NCI-H82 treated with DMSO at 0.1 percent for 48 hours (cell line): Measurements from ENCODE around the gene SPTSSB.

Experiments used
- DNase-seq: peaks from one replicate; lab custom pipeline; 2025; ENCODE audit not compliant: unreplicated experiment; lab: John Stamatoyannopoulos, UW

Gene SPTSSB

GRCh38 chr3:161339517-161340500 is 31.5 kb downstream of the SPTSSB start:
- DNase-seq: no peak

DNA sequence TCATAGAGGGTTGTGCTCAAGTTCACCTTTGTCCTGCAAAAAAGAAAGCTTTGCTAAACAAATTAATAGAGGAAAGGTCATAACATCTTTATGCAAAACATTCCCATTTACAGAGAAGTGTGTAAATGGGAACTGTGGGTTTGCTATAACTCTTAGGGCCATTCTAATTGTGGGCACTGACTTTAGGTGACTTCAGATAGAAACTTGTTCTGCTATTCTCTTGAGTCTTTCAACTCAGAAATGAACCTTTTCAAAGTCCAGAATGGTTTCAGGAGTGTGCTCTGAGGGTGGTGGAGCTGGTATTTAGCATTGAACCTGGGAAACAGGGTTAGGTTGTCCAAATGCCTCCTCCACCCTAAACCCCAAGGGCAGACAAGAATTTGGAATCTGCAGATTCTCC is 34.0 kb downstream of the SPTSSB start:
- DNase-seq: no peak

DNA sequence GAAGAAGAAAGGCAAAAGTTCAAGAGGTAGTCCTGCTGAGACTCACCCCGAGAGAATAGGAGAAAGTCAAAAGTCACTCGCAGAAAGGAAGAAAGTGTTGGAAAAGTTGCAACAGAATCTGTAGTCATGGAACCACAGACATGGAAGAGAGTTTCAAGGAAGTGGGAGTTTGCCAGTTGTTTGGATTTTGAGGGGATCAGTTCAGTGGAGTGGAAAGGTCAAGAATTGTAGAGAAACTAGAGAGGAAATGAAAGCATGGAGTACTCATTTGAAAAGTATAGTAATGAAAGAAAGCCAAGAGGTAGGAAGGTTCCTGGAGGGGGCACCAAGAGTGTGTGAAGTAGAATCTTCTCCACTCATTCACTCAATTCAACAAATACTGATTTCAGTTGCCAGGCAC is 34.7 kb downstream of the SPTSSB start:
- no peak for DNase-seq

DNA sequence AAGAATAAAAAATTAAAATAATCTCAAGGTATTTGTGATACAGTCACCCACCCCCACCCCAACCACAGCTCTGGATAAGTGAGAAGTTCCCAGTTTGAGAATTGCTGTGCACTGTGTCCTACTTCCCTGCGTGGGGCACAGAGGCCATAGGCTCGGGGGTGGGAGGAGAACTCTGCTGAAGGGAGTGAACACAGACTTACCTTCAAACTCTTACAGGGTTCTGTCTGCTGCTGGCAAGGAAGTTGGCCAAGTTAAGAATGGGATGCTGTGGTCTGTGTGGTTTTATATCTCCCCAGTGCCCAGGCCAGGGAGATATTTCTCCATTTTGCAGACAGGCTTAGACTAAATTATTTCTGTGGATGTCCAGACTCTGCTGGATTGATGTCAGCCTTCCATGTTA is 37.6 kb downstream of the SPTSSB start:
- no peak for DNase-seq

GRCh38 chr3:161332792-161333191 is 38.5 kb downstream of the SPTSSB start:
- DNase-seq: no peak

- DNase-seq: no peak
Measured at GRCh38 chr3:161325059-161325458, 46.3 kb downstream of the SPTSSB start.

DNA sequence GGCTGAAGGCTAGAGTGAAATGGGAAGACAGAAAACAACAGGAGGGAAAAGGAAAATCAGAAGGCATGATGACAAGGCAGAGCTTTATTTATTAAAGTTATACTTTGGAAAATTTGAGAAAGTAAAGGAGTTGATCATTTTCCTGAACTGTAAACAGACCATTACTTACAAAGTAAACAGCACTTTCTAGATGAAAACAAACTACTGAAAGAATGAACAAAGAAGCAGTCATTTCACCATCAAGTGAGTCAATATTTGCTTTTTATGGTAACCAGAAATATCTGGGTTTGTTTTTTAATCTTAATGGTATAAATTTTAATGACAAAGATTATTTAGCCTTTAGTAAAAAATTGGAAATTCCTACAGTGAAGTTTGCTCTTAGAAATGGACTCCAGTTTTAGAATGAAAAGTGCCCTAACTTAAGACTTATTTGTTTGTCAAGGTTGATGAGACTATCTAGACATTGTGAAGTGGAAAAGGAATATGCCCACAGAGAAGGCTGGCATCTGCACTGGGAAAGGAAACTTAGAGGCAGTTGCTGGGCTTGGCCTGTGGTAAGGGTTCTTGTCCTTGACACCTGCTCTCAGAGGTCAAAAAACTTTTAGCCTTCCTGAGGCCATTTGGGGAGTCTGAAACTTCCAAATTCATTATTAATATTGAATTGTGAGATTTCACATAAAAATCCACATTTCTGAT is 47.2 kb downstream of the SPTSSB start:
- DNase-seq: no peak

DNA sequence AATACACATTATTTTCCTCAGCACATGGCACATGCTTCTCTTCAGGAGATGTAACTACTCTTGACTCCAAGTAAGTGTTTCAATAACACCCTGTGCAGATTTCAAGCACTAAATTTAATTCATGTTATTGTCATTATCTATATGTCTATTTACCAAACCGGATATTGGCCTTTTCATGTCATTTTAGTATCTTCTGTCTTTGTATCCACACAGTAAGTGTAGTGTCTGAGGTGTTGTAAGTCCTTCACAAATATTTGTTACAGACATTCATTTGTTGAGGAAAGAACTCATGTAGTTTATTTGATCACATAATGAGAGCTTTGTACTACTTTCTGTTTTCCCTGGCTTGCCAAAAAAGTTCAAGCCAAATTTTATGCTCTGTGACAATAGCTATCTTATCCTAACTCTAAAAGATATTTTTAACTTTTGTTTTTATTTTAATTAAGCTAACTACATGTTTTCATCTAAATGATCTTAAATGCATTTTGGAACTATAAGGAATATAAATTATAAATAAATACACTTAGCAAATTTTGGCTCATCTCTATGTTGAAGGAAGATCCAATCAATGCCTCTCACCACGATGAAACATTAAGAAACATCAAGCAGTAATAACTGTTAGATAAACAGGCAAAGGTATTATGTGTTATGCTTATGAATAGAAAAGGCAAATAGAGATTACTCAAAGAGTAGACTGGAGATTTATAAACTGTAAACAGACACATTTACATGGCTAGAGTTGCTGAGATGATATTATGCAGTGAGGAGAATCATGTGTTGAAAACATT is 48.3 kb downstream of the SPTSSB start:
- no peak for DNase-seq

- DNase-seq: no peak
Measured at GRCh38 chr3:161320837-161321236, 50.5 kb downstream of the SPTSSB start.

DNA sequence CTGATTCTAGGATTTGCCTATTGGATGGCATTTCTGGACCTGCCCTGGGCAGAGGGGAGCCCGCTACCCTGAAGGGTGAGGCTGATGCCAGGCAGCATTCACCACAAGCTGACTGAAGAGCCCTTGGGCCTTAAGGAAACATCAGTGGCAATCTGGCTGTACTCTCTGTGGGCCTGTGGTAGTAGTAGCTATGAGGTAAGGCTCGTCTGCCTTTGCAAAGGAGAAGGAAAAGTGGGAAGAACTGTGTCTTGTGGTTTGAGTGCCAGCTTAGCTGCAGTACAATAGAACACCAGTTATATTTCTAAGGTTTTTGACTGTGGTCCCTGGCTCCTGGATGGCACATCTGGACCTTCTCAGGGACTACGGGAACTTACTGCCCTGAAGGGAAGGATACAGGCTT is 51.5 kb downstream of the SPTSSB start:
- DNase-seq: no peak

DNA sequence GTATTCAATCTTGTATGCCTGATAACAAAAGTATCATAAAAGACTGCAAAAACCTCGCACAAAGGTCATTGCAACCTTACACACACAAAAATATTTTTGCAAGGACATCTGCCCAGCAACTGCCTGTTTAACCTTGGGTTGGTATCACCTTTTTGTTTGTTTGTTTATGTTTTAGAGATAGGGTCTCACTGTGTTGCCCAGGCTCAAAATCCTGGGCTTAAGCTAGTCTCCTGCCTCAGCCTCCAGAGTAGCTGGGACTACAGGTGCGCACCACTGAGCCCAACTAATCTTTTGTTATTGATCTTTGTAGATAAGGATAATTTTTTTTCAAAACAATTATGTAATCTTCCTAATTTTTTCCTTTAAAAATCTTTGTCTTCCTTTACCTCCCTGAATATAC is 54.2 kb downstream of the SPTSSB start:
- DNase-seq: no peak

GRCh38 chr3:161316006-161316689 is 55.2 kb downstream of the SPTSSB start:
- no peak for DNase-seq

GRCh38 chr3:161314836-161315395 is 56.4 kb downstream of the SPTSSB start:
- DNase-seq: no peak

DNA sequence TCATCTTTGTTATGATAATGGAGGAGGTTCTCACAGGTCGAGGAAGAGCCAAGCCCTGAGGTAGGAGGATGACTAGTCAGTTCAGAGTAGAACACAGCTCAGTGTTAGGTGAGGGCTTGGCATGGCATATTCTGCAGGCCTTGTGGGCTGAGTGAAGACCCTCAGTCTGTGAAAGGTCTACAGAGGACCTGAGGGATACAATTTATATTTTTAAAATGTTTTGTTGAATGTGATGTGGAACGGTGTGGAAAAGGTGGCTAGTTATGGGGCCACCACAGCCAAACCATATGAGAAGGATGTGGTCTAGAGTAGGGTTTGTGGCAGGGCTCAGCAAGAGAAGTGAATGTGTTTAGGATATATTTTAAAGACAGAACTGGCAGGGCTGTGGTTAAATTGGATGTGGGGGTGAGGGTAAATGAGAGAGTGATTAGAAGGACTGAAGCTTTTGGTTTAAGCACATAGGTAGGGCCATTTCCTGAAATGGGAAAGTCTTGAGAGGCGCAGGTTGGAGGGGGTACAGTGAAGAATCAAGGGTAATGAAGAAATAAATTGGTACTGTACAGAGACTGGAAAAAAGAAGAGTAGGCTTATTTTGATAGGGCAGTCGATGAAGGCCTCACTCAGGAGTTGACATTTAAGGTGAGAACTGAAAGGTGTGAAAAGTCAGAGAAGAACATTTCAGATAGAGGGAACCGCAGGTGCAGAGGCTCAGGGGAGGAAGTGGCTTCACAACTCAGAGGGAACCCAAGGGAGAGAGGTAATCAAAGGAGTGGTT is 60.5 kb downstream of the SPTSSB start:
- no peak for DNase-seq

- no peak for DNase-seq
Measured at GRCh38 chr3:161305095-161305991, 66.0 kb downstream of the SPTSSB start.

- DNase-seq: no peak
Measured at GRCh38 chr3:161296814-161297213, 74.5 kb downstream of the SPTSSB start.

DNA sequence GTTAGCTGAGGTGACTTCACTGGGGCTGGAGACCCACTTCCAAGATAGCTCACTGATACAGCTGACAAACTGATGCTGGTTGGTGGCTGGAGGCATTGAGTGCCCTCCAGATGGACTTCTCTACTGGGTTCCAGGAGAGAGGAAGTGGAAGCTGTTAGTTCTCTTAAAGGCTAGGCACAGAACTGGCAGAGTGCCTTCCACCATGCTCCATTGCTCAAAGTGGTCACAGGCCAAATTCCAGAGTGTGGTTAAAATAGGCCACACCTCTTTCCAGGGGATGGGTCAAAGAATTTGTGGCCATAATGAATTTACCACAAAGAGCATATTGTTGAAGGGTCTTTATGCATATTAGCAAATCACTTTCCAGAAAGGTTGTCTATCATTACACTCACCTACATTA is 76.0 kb downstream of the SPTSSB start:
- DNase-seq: no peak
